NOMO-1 treated with DMSO at 0.1 percent for 48 hours (cell line): ENCODE results near the gene SEPTIN2.
"Not testable (repeated sequence)": the region's sequence is repeated elsewhere in the genome, so short reads cannot be mapped to it uniquely, and the experiment has no call there.

Experiments used
- DNase-seq: peaks from one replicate; lab custom pipeline; 2025; ENCODE audit not compliant: unreplicated experiment; lab: John Stamatoyannopoulos, UW

The SEPTIN2 gene

DNA sequence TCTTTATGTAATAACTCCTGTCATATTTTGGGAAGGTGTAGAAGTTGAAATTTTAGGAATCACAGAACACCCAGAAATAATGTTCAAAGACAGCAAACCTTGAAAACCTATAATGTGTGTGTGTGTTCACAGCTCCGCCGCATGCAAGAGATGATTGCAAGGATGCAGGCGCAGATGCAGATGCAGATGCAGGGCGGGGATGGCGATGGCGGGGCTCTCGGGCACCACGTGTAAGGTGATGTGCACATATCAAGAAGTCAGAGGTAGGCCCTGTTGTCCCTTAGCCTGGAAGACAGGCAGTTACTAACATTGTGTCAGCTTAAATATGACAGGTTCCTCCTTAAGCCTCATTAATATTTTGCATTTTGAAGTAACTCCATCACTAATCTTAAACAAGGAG, 34.2 kb downstream of the SEPTIN2 start:
- no peak for DNase-seq

DNA sequence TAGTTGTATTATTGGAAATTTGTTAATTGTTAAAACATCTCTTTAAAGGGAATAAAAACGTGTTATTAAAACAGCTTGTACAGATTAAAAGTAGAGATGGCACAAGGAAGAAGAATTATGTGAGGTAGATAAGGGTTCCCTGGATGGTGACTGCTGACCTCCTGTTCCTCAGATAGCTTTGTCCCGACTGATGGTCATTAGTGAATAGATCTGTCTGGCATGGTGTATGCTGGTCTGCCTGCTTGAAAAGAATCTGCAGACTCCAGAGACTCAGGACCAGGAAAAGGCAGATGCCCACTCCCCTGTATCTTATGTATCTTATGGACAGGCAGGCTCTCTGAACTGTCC, 34.8 kb downstream of the SEPTIN2 start:
- no peak for DNase-seq

DNA sequence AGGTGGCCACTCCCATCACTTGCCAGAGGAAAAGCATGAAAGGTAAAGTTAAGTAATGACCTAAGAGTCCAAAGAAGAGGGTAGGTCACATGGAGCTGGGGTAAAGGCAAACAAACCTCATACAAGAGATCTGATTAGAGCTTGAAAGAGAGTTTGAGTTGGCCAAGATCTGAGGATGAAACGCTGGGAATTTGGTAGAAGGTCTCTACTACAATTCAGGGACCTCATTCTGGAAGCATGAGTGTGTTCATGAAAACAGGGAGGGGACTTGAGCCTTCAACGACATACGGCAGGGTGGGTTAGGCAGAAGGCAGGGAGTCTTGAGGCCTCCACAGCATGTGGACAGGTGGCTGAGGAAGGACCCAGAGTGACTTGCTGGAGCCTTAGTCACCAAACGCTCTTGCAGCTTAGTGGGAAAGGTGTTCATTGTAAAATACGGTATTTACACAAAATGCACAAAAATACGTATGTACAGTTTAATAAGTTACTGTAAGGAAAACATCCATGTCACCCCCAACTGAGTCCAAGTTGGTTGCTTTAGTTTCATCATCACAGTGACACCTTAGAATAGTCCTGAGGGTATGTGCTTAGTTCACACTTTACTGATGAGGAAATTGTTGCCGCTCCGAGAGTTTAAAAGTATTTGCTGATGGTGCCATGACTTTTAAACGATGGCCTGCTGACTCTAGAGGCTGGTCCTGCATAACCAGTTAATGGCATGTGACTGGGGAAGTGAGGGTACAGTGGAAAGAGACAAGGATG, 35.3 kb downstream of the SEPTIN2 start:
- DNase-seq, result no peak

DNA sequence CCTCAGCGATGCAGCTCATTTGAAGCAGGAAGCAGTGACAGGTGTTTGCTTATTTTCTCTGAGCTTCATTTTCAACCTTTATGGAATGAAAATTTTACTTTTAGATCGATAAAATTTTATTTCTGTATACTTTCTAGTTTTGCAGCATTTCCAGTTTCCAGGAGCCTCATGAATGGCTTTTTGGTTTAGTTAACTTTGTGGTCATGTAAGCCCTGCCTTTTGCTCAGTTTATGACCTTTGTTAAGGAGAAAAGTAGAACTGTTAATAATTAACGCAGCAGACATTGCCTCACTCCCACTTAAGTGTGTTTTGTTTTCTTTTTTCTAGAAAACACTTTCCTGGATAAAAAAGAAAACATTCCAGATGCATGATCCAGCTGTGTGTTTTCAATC, 35.9 kb downstream of the SEPTIN2 start:
- DNase-seq, result no peak

DNA sequence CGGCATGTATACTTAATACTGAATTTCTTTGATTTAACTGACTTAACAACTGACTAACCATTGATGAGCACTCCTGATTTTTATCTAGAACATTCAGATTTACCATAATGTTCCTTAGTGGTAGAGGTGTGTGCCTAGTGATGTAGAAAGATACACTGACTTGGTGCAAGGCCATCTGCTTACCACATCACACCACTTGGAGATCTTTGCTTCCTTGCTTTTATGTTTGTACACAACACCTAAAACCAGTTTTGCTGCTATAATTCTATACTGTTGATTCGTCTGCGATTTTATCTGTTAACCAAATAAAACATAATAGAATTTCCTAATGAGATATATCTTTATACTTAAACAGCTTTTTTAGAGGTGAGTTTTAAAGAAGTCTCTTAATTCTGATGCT, 36.5 kb downstream of the SEPTIN2 start:
- no peak for DNase-seq

DNA sequence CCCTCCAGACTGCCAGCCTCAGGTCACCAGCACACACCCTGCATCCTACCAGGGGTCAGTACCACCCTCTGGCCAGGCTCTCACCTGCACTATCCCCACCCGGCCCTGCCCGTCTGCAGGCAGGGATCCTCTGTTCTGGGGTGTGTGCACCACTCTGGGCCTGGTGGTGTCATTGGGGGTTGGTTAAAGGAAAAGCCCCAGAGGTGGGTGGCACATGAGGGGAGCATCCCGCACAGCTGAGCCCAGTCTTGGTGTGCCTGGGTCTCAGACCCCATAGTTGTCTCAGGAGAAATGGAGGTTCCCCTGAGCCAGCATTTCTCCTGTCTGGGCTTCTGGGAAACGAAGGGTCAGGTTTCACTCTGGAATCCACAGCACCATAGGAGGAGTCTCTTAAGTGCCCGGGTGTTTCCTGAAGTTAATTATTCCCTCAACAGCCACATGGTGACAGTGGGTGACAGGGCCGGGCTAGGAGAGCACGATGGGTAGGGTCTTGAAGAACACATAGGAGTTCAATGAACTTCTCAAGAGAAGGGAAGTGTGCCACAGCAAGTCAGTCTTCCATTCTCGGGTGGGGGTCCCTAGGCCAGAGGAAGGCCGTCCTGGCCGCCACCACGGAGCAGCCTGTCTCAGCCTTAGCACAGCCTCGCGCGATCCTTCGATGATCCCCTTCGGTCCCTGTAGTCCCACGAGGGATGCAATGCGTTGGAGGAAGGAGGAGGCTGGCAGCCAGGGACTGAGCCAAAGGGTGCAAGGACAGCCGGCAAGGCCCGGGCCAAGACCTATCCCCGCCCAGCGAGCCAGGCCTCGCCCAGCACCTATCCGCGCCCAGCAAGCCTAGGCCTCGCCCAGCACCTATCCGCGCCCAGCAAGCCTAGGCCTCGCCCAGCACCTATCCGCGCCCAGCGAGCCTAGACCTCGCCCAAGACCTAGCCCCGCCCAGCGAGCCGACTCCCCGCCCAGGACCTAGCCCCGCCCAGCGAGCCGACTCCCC, 39.2 kb downstream of the SEPTIN2 start:
- peak; percentile 23 for DNase-seq

DNA sequence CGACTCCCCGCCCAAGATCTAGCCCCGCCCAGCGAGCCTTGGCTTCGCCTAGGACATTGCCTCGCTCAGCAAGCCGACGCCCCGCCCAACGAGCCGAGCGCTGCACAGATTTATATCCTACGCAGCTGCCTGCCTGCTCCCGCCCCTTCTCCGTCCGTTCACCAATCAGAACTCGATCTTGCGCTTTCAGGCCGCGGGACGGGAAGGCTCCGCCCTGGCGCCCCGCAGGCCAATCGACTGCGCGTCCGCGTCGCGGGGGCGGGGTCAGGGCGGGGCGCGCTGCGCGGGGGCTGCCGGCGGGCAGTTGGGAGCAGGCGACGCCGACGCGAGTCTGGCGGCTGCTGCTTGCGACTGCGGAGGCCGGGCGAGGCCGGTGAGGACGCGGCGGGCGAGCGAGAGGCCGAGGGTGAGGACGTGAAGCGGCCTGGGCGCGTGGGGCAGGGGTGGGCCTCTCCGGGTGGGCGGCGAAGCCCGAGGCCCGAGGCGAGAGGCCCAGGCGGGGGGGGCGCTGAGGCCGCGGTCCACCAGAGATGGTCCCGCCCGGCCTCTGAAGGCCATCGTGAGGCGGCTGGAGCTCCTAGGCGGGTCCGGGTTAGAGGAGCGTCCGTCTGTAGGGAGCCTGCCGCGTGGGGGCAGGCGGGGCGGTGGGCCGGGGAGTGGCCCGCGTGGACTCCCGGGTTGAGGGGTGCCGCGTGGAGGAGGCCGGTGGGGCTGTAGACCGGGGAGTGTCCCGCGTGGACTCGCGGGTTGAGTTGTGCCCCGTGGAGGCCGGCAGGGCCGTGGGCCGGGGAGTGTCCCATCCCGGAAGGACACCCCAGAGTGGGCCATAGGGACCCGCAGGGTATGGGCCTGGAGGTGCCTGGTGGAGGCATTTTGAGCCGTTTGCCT, 40.5 kb downstream of the SEPTIN2 start, which contains the start of gene FARP2:
TSS of gene FARP2 (plus strand) at position 303 of the 888 bp plus-strand sequence. CDS start 16,823 bp downstream, outside the sequence.
- peak; percentile 98 for DNase-seq

DNA sequence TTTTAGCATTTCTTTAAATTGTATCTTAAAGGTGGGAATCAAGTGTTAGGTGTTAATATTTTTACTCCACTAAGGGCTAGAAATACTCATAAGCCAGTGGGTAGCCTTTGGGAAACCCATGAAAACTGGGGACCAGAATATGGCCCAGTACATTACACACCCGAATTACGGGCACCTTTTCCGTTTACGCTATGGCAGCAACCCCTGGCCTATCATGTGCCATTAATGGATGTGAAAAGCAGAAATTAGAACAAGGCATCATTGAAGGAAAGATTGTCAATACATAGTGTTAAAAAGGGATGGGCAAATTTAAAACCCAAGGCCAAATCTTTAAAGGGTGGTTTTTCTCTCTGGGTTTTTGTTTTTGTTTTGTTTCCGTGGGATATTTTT, 41.1 kb downstream of the SEPTIN2 start:
- no peak for DNase-seq

DNA sequence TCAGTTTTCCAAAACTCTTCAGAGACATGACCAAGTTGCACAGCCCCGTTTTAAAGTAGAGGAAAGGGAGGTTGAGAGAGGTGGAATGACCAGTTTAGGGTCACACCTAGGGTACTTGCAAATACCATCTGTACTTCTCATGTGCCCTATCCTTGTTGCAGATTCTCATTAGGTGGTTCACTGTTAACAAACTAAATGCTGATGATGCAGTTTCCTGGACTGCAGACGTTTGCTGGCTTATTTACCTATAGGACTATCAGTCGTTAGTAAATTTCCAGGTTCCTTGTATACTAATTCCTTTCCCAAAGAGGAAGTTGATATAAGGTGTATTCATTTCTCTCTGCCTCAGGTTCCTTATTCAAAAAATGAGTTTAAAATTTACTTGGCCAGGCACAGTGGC, 41.8 kb downstream of the SEPTIN2 start:
- no peak for DNase-seq

DNA sequence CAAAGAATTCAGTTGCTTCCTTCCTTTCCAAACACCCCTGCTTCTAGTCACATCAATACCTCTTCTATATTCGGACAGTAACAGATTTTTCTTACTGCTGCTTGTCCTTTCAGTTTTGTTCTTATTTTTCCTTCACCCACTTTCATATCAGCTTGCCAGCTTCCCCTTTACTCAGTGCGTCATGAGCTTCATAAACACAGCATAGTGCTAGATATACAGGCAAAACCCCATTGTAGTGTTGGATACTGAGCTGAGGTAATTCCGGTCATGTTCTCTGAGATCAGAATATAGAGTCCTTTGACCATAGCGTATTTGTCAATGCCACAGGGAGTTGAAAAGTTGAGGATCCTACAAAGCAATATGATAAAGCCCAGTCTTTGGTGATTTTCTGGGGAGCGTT, 42.7 kb downstream of the SEPTIN2 start:
- DNase-seq, result peak; percentile 86

DNA sequence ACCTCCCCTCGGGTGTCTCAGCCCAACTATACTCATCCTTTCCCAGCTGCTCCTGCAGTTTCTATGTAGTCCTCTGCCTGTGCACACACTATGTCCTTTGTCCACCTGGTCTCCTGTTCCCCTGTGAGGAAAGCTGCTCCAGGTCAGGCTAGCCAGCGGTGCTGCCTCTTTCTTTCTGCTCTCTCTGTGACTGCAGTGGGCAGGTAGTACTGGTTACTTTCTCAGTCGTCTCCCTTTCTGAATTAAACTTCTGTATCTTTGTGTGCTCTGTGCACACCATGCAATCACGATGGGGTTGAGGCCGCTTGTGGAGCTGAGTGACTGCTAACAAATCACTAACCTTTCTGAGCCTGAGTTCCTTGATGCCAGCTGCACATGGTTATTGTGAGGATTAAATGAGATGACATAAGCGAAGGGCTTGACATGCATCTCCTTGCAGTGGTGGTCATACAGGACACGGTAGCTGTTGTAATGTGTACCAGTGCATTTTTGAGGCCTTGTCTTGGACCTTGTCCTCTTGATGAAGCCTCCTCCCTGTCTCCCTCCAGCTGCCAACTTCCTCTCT, 43.8 kb downstream of the SEPTIN2 start:
- no peak for DNase-seq

DNA sequence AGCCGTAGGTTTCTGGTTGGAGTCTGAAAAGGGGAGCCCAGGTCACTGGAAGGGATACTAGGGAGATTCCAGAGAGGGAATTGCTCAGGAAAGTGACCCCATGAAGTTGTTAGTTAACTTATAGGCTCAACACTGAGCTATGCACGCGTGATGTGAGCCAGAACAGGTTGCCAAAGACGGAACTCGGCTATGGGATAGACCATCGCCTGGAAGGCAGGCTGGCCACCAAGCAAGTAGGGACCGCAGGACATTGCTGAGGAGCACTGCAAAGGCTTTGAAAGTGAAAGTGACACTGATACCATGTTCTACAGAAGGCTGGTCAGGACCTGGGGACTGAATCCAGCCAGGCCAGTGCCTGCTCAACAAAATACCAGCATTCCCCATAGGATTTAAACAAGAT, 47.7 kb downstream of the SEPTIN2 start:
- no peak for DNase-seq

DNA sequence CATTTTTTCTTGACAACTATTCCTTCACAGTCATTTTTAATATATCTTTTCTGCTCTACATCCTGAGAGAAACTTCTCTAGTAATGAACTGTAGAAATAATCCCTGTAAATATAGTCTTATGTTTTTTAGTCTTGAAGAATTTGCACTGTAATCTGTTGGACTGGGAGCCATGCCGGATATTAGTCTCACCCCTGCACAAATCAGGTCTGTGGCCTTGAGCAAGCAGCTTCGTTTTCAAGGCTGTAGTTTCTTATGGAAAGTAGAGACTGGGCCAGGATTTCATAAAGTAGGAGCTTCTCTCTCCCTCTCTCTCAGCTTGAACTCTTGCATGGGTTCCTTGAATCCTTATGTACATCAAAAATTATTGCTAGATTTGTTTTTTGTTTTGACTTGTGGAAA, 49.1 kb downstream of the SEPTIN2 start:
- DNase-seq, result no peak

DNA sequence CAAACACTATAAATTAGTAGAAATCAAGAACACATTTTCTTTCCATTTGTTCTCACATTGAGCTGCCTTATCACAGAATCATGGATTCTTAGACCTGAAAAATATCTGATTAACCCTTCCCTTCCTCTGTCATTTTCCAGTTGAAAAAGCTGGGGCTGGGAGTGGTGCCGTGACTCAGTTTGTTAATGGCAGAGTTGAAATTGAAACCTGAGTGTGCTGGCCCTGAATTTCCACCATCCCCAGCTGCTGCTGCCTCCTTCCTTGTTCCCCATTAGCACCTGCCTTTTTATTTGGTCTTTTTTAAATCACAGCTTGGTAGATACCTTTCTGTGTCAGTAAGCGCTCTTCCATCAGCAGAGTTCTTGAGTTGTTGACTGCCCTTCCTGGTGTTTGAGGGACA, 51.0 kb downstream of the SEPTIN2 start:
- no peak for DNase-seq

DNA sequence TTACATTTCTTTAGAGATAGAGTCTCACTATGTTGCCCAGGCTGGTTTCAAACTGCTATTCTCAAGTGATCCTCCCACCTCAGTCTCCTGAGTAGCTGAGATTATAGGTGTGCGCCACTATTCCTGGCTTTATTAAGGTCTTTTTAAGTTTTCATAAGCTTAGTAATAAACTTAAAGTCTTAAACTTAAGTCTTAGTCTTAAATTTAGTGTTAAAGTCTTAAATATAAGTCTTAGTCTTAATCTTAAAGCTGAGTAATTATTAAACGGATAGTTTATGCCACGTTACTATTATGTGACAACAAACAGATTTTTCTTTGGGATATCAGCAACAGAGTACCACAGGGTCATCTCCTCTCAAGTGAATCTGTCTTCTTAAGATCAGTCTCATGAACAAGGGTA, 52.9 kb downstream of the SEPTIN2 start:
- DNase-seq, result no peak

DNA sequence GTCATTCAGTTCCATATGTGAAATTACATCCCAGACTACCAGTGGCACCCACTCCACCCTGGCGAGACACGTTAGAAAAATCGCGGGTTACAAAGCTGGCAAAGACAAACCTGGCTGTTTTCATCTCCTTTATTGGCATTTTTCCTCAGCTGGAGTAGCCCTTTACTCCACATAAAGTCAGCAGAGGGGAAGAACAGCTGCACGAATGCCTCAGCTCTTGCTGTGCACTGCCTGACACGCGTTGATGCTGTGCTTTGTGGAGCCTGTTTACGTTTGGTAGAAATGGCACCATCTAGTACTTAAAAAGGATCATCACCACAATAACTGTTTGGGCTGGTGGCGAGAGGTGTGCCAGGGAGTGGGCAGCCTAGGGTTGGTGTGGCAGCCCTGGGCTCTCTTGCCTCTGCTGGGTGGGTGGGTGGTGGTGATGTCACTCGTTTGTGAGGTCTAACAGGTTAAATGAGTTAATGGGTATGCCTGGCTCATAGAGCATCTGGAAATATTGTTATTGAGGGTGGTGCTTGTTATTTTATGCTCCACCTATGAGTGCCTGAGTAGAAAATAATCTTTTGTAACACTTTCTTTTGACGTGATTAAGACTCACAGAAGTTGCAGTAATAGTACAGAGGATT, 56.8 kb downstream of the SEPTIN2 start:
- no peak for DNase-seq

DNA sequence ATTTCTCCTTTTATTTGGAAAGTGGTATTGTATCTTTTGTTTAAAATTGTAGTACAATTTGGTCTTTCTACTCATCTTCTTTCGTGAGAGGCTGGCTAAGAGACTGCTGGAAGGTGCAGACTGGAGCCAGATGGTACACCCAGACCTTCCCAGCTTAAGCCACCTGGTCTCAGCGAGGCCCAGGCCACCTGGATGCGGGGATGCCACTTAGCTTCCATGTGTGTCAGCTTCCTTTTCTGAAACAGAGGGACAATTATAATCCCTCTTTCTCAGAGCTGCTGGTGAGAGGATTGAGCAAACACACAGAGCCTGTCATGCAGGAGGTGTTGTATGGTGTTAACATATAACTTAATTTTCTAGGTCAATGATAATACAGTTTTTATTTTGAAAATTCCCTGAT, 57.7 kb downstream of the SEPTIN2 start:
- DNase-seq, result no peak

DNA sequence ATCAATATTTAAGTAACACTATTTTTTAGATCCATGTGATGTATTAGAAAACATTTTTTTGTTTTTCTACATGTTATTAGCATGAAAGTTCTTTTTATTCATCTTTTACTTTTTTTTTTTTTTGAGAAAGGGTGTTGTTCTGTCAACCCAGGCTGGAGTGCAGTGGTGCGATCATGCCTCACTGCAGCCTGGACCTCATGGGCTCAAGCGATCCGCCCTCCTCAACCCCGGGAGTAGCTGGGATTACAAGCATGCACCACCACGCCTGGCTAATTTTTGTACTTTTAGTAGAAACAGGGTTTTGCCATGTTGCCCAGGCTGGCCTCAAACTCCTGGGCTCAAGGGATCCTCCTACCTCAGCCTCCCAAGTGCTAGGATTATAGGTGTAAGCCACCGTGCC, 58.2 kb downstream of the SEPTIN2 start:
- DNase-seq, result not testable (repeated sequence)

DNA sequence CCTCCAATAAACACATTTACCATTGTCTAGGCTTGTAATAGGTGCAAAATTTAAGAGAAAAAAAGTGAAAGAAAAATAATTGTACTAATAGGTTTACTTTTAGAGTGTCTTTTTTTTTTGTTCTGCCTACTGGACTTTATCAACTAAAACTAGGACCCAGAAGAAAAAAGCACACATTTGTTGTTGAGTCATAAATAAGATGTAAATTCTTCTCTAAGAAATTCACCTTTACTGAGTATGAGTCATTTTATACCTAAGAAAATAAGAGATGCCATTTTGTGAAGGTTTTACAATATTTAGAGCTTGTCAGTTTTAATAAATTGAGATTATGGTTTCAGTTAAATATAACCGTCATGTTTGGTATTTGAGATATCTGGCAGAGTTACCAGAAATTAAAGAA, 59.6 kb downstream of the SEPTIN2 start:
- no peak for DNase-seq

DNA sequence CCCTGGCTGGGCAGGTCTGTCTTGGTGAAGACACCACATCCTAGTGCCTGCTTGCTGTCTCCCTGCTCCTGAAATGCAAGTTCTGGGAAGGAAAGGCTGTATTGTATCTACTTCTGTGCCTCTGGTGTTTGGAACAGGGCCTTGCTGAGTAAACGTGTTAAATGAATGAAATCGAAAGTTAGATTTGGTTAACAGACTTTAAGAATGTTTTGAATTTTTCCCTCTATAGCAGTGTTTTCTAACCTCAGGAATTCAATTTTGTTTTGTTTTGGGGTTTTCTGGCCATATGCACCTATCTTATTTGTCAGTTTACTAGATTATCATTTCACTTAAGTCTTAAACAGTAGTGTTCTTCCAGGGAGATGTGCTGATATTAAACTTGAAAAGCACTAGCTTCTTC, 61.1 kb downstream of the SEPTIN2 start:
- DNase-seq, result no peak
